ENCODE measurements around the gene NPLOC4.
"Not testable (repeated sequence)": the region's sequence is repeated elsewhere in the genome, so short reads cannot be mapped to it uniquely, and the experiment has no call there.

NPLOC4 gene

DNA sequence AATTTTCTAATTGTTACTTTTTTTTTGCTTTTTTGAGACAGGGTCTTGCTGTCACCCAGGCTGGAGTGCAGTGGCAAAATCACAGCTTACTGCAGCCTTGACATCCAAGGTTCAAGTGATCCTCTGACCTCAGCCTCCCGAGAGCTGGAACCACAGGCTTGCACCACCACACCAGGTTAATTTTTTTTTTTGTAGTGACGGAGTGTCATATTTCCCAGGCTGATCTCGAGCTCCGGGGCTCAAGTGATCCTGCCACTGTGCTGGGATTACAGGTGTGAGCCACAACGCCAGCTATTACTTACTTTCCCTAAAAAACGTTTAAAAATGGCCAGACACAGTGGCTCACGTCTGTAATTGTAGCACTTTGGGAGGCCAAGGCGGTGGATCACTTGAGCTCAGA lies 6.6 kb downstream of the NPLOC4 start:
- peaks cover 43 to 53% (median 45%) of the 10 kb centered on the region in 3 donors for H3K36me3 ChIP-seq
- H3K9me3 ChIP-seq: no peaks in the 10 kb centered on the region
- H3K4me1 ChIP-seq: peaks cover 0 to 25% (median 15%) of the 10 kb centered on the region in 4 donors
- TF ChIP-seq CTCF (IDR thresholded peaks at IDR 0.05): no peak
- H3K27ac ChIP-seq: no peak overlapping the region
- DNase-seq: no peak
- intact Hi-C loops (cut with DNase I; ENCODE audit: low total_unique reads): no loop called here
- no peaks in the 10 kb centered on the region for H3K27me3 ChIP-seq
- H3K4me3 ChIP-seq: no peak overlapping the region

DNA sequence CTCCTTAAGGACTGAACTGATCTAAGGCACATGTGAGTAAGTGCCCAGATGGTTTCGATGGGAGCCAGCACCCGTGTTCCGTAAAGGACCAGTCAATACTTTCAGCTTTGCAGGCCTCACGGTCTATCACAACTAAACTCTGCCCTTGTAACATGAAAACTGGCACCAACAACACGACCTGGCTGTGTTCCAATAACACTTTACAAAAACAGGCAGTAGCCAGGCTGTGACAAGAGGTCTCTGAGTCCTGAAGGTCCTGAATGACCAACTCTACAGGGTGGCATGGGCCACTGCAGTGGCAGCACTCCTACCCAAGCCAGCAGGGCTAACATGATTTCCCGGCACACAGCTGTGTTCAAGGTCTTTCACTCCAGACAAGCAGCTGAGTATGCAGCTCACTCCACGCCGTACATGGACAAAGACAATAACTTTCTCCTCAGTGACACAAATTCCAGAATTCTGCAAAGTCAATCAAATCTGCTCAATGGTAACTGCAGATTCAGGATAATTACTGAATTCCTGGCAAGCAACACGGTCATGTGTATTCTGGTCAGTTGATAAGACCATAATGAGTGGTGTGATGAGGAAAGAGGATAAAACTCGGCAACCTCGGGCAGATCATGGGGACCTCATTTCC lies 15.3 kb downstream of the NPLOC4 start:
- Histone ChIP-seq H3K27me3 (no peaks in the 10 kb centered on the region), H3K4me3 (no peak overlapping the region), H3K36me3 (peaks cover 63 to 84% (median 76%) of the 10 kb centered on the region in 3 donors), H3K9me3 (no peaks in the 10 kb centered on the region), H3K4me1 (no peaks in the 10 kb centered on the region), H3K27ac (no peak overlapping the region)
- no peak for TF ChIP-seq CTCF (IDR thresholded peaks at IDR 0.05)
- no peak for DNase-seq
- intact Hi-C loops (cut with DNase I; ENCODE audit: low total_unique reads): no loop called here

GRCh38 chr17:81618307-81618706 lies 18.6 kb downstream of the NPLOC4 start:
- DNase-seq; intact Hi-C loops (cut with DNase I; ENCODE audit: low total_unique reads); H3K9me3 ChIP-seq; H3K27me3 ChIP-seq; H3K4me3 ChIP-seq; H3K27ac ChIP-seq: not testable (repeated sequence)
- peaks cover 0 to 26% (median 20%) of the 10 kb centered on the region in 4 donors for H3K4me1 ChIP-seq
- H3K36me3 ChIP-seq: peaks cover 40 to 59% (median 45%) of the 10 kb centered on the region in 3 donors

GRCh38 chr17:81616877-81617276 lies 20.0 kb downstream of the NPLOC4 start:
- peaks cover 0 to 27% (median 21%) of the 10 kb centered on the region in 4 donors for H3K4me1 ChIP-seq
- no peak overlapping the region for H3K27ac ChIP-seq
- H3K36me3 ChIP-seq: peaks cover 46 to 58% (median 47%) of the 10 kb centered on the region in 3 donors
- intact Hi-C loops (cut with DNase I; ENCODE audit: low total_unique reads): no loop called here
- no peak for TF ChIP-seq CTCF (IDR thresholded peaks at IDR 0.05)
- no peaks in the 10 kb centered on the region for H3K9me3 ChIP-seq
- no peak overlapping the region for H3K4me3 ChIP-seq
- DNase-seq: no peak
- no peaks in the 10 kb centered on the region for H3K27me3 ChIP-seq

DNA sequence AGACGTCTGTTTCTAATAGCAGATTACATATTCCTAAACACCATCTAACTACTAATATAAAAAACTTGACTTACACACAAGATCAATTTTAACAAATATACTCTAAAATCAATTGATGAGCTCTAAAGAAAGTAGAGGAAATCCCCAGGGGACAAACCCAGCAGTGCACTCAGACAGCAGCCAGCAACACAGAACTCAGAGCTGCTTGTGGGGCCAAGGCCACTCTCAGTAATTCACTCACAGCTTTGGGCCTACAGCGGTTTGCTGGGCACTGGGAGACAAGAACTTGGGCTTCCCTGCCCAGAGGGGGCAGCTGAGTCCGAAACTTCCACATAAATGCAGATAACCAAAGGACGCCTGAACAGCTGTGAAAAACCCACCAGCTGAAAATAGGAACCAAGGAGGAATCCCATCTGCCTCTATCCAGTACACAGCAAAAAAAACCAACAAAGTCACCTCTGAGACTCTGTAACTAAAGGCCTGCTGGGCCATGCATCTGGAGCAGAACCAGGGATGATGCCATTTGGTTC lies 21.4 kb downstream of the NPLOC4 start:
- Histone ChIP-seq H3K4me3 (no peak overlapping the region), H3K27ac (peak overlapping the region; percentile 66 to 74), H3K36me3 (peaks cover 32 to 55% (median 43%) of the 10 kb centered on the region in 3 donors), H3K4me1 (peaks cover 0 to 27% (median 21%) of the 10 kb centered on the region in 4 donors), H3K9me3 (no peaks in the 10 kb centered on the region), H3K27me3 (no peaks in the 10 kb centered on the region)
- no peak for DNase-seq
- TF ChIP-seq CTCF (IDR thresholded peaks at IDR 0.05): no peak
- intact Hi-C loops (cut with DNase I; ENCODE audit: low total_unique reads): no loop called here

DNA sequence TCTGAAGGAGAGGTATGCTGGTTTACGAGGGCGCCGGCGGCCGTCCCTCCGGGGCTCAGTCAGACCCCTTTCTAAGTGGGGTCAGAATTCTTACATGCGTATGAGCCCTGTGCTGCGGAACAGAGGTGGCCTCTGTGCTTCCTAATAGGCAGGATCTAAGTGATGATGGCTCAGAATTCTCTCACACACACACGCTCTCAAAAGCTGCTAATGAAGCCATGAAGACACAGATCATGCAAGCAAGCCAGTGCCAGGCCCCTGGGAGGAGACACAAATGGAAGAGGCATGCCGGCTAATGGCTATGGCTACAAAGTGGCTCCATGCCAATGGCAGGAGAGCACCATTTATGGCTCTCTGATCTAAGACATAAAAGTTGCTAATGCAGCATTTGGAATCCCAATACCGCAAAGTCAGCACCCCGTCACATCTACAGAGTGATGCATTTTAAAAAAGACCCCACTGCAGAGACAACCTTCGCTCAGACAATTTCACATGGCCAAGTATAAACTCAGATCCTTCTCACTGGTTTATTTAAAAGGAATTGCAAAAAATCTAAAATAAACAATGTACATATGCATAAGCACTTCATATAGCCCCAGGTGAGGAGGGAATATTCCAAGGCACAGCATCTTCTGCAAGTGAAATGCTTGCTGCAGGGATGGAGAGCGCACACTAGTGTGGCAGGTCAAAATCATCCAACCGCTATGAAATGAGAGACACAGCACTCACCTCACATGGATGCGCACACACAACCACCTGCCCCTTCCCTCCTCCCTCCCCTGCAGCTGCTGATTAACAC lies 24.5 kb downstream of the NPLOC4 start:
- DNase-seq: no peak
- intact Hi-C loops (cut with DNase I; ENCODE audit: low total_unique reads): no loop called here
- H3K36me3 ChIP-seq: peaks cover 42 to 67% (median 61%) of the 10 kb centered on the region in 3 donors

More for the DNA sequence above, 24.5 kb downstream of the NPLOC4 start:
- Histone ChIP-seq H3K27ac (no peak overlapping the region), H3K4me1 (peaks cover 0 to 27% (median 21%) of the 10 kb centered on the region in 4 donors), H3K4me3 (no peak overlapping the region), H3K9me3 (no peaks in the 10 kb centered on the region), H3K27me3 (no peaks in the 10 kb centered on the region)
- no peak for TF ChIP-seq CTCF (IDR thresholded peaks at IDR 0.05)

Measured in tibial artery (tissue), 4 donors.